Adipocyte (in vitro differentiated cells): Measurements from ENCODE around the gene IGFBP1.

Experiments used
- DNase-seq: peaks from one replicate; pipeline ENCODE4 v3.0.0-alpha.2; 2015; ENCODE audit warnings: low read depth
- H3K27me3 ChIP-seq: replicated peaks from 2 replicates; pipeline ENCODE4 v1.7.0; 2013; ENCODE audit warnings: mild to moderate bottlenecking, low read length, moderate library complexity; ENCODE audit not compliant: control insufficient read depth, insufficient read depth
- H3K36me3 ChIP-seq: 2 replicates; pipeline ENCODE4 v1.7.0; 2013; ENCODE audit warnings: low read length, mild to moderate bottlenecking, moderate library complexity; ENCODE audit not compliant: control insufficient read depth, insufficient read depth, severe bottlenecking
- H3K4me1 ChIP-seq: 2 replicates; pipeline ENCODE4 v1.7.0; 2013; ENCODE audit warnings: mild to moderate bottlenecking, low read length, moderate library complexity; ENCODE audit not compliant: control insufficient read depth, insufficient read depth
- H3K4me3 ChIP-seq: 2 replicates; pipeline ENCODE4 v1.7.0; 2013; ENCODE audit warnings: mild to moderate bottlenecking, low read length, moderate library complexity
- H3K9ac ChIP-seq: 2 replicates; pipeline ENCODE4 v1.7.0; 2013; ENCODE audit warnings: mild to moderate bottlenecking, low read length, moderate library complexity
- H3K9me3 ChIP-seq: 2 replicates; pipeline ENCODE4 v1.7.0; 2013; ENCODE audit warnings: mild to moderate bottlenecking, low read length, moderate library complexity; ENCODE audit not compliant: control insufficient read depth

The IGFBP1 gene

DNA sequence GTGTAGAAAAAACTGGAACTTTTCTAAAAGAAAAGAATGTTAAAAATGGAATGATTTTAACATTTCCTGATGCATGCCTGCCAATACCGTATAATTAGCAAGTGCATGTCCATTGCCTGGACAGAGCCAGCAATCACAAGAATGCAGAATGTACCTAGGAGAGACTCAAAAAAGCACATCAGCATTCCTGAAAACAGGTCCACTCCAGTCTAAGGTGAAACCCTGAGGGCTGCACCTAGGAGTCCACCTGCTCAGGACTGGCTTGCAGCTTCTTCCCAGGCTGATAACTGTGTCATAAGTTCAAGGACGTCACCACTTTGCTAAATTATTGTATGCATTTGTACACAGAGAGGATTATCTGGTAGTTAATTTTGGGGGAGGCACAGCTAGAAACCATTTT lies 20.8 kb upstream of the IGFBP1 start:
- Histone ChIP-seq H3K9ac (no peak overlapping the region), H3K4me1 (no peaks in the 10 kb centered on the region), H3K27me3 (peaks cover 33% of the 10 kb centered on the region), H3K9me3 (peaks cover 3% of the 10 kb centered on the region), H3K4me3 (no peak overlapping the region), H3K36me3 (no peaks in the 10 kb centered on the region)
- DNase-seq: no peak

DNA sequence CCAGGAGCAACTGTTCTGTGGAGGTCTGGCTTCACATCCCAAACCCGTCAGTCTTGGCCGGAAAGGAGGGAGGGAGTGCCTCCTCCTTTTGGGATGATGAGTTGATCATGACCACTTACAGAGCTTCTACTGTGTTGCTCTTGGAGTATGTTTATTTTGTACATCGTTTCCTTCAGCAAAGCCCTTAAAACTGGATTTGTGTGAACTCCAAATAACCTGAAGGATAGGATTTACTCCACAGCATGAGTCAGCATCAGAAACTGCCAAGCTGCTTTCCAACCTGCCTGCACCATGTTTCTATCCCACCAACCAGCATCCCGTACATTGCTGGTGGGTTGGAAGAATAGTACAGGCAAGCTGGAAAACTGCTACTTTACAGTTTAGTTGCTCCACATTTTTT lies 18.9 kb upstream of the IGFBP1 start:
- Histone ChIP-seq H3K27me3 (peaks cover 16% of the 10 kb centered on the region), H3K9me3 (peaks cover 3% of the 10 kb centered on the region), H3K36me3 (no peaks in the 10 kb centered on the region), H3K4me1 (peaks cover under 1% of the 10 kb centered on the region), H3K9ac (no peak overlapping the region), H3K4me3 (no peak overlapping the region)
- DNase-seq: no peak

DNA sequence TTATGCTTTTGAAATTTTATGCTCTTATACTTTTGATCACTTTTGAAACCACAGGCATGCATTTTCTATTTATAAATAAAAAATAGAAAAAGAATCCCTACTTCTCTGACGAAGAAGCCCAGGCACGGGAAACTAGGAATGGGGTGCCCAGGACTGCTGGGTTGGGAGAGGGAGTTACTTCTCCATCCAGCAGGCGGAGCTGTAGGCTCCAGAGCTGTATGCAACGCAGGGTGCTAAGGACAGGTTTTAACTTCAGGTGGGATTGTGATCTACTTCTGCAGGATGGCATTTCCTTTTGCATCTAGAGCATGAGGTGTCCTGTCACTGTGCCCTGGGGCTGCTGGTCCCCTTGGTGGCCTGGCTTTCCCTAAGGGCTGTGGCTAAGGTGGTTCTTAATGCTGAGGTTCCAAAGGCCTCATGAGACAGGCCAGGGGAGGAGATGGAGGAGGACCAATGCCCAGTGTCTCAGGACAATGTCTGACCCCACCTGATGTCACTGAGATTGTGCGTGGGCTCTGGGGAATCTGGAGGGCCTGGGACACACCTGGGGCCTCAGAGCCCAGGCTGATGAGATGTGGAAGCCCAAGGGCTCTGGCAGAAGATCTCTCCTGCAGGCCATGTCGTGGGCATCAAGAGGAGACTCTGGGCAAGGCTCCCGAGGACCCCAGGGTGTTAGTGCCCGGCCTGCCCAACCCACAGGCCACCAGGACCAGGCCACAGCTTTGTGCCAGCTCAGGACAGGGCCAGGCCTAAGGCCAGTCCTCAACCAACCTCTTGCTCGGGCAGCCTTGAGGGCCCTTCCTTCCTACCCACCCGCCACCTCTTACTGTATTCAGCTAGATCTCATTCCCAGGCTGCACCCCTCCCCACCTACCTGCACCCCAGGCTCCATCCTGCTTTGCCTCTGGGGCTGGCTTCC lies 15.9 kb upstream of the IGFBP1 start:
- Histone ChIP-seq H3K4me1 (peaks cover 8% of the 10 kb centered on the region), H3K9me3 (peaks cover 3% of the 10 kb centered on the region), H3K9ac (no peak overlapping the region), H3K36me3 (no peaks in the 10 kb centered on the region), H3K27me3 (no peaks in the 10 kb centered on the region), H3K4me3 (no peak overlapping the region)
- no peak for DNase-seq

GRCh38 chr7:45873035-45873354 lies 15.3 kb upstream of the IGFBP1 start, which contains the start of gene CCDC201:
TSS of gene CCDC201 (minus strand) at chr7:45873082. CDS start at chr7:45873007, 75 bp downstream.
- H3K27me3 ChIP-seq: no peaks in the 10 kb centered on the region
- H3K9ac ChIP-seq: no peak within 1 kb of the TSS
- no peaks in the 10 kb centered on the region for H3K36me3 ChIP-seq
- peaks cover under 1% of the 10 kb centered on the region for H3K9me3 ChIP-seq
- peaks cover 8% of the 10 kb centered on the region for H3K4me1 ChIP-seq
- no peak within 1 kb of the TSS for H3K4me3 ChIP-seq
- no peak for DNase-seq

DNA sequence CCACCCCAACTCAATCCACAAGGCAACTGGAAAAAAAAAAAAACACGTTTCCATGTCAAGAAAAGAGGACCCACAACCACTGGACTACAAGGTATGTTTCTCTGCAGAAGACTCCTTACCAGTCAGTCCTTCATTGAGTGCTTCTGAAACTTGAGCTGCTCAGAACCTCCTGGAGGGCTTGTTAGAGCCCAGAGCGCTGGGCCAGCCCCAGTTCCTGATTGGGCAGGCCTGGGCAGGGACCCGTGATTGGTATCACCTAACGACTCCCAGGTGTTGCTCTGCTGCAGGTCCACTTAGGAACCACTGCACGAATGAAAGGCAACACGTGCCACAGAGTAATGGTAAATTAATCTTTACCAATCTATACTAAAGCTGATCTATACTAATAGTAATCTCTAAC lies 14.9 kb upstream of the IGFBP1 start:
- DNase-seq: no peak
- Histone ChIP-seq H3K27me3 (no peaks in the 10 kb centered on the region), H3K36me3 (no peaks in the 10 kb centered on the region), H3K9ac (no peak overlapping the region), H3K4me3 (no peak overlapping the region), H3K4me1 (peaks cover 8% of the 10 kb centered on the region), H3K9me3 (peaks cover under 1% of the 10 kb centered on the region)

DNA sequence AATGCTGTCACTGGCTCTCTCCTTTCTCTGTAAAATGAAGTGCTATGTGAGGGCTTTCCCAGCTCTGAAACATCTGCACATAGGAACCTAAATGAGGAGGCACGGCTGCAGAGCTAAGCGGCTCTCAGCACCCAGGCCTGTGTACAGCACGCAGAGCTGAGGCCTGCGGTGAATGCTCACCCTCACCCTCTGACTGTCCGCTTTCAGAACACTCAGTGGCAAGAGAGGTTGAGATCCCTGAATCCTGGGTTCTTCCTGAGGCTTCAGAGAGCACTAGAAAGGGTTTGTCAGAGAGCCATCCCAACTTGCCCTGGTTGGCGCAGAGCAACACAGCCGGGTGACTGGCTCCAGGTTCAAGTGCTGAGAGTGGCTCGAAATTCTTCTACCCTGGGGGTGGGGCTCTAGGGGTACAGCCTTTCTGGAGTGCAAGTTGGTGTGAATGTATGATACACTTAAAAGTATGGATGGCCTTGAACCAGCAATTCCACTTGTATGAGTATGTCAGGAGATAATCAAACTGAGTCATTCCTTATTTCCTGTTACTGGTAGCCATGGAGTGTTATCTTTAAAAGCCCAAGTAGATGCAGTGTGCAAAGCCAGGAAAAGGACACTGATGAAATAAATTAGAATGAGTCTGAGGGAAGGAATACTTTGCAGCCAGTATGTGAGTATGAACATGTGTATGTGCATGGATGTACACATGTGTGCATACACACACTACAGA lies 13.7 kb upstream of the IGFBP1 start:
- H3K27me3 ChIP-seq: no peaks in the 10 kb centered on the region
- H3K9me3 ChIP-seq: peaks cover 6% of the 10 kb centered on the region
- H3K9ac ChIP-seq: no peak overlapping the region
- H3K4me3 ChIP-seq: no peak overlapping the region
- no peaks in the 10 kb centered on the region for H3K36me3 ChIP-seq
- peak; percentile 42 for DNase-seq
- peaks cover 8% of the 10 kb centered on the region for H3K4me1 ChIP-seq

DNA sequence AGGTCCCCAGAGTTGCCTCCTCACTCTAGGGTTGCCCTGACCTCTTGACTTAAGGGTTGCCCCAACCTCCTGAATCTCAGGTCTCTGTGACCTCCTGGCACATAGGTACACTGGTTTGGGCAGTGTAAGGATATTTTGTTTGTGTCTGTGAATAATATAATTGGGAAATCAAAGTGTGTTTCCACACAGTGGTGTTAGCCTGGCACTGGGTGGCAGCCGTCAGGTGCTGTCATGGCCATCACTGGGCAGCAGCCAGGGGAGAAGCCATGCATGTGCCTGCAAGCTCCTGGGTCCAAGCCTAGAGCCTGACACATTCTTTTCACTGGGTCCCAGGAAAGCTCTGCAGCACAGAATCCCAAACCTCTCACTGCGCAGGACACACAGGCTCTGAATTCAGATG lies 11.8 kb upstream of the IGFBP1 start:
- no peak overlapping the region for H3K4me3 ChIP-seq
- H3K4me1 ChIP-seq: peaks cover 9% of the 10 kb centered on the region
- no peak overlapping the region for H3K9ac ChIP-seq
- no peak for DNase-seq
- peaks cover 6% of the 10 kb centered on the region for H3K9me3 ChIP-seq
- H3K27me3 ChIP-seq: no peaks in the 10 kb centered on the region
- H3K36me3 ChIP-seq: no peaks in the 10 kb centered on the region

DNA sequence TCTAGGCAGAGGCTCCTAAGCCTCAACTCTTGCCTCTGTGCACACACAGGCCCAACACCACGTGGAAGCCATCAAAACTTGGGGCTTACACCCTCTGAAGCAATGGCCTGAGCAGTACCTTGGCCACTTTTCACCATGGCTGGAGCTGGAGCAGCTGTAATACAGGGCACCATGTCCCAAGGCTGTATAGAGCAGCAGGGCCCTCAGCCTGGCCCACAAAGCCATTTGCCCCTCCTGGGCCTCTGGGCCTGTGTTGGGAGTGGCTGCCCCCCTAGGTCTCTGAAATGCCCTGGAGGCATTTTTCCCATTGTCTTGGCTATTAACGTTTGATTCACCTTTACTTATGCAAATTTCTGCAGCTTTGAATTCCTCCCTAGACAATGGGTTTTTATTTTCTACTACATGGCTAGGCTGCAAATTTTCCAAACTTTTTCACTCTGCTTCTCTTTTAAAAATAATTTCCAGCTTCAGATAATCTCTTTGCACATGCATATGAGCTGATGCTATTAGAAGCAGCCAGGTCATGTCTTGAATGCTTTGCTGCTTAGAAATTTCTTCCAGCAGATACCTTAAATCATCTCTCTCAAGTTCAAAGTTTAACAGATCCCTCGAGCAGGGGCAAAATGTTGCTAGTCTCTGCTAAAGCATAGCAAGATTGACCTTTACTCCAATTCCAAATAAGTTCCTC lies 9.7 kb upstream of the IGFBP1 start:
- no peak overlapping the region for H3K9ac ChIP-seq
- no peak for DNase-seq
- no peak overlapping the region for H3K4me3 ChIP-seq
- H3K36me3 ChIP-seq: no peaks in the 10 kb centered on the region
- peaks cover 6% of the 10 kb centered on the region for H3K9me3 ChIP-seq
- H3K27me3 ChIP-seq: no peaks in the 10 kb centered on the region
- H3K4me1 ChIP-seq: peaks cover 18% of the 10 kb centered on the region

DNA sequence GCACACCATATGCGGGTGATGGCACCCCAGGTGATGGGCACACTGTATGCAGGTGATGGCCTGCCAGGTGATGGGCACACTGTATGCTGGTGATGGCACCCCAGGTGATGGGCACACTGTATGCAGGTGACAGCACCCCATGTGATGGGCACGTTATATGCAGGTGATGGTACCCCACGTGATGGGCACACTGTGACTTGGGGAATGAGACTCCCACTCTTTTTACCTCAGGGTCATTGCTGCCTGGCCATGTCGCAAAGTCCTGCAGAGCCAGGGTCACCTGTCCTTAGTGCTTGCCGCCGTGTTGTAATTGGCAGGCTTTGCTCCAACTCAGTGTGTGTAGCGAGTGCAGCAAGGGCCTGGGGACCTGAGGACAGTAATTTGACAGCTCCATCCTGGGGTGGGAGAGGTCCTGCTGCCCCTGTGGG lies 7.8 kb upstream of the IGFBP1 start:
- no peak overlapping the region for H3K9ac ChIP-seq
- H3K36me3 ChIP-seq: no peaks in the 10 kb centered on the region
- peaks cover 10% of the 10 kb centered on the region for H3K4me1 ChIP-seq

GRCh38 chr7:45881280-45881758 lies 7.0 kb upstream of the IGFBP1 start:
- H3K27me3 ChIP-seq: no peaks in the 10 kb centered on the region

More for the DNA sequence above, 7.8 kb upstream of the IGFBP1 start:
- Histone ChIP-seq H3K27me3 (no peaks in the 10 kb centered on the region), H3K4me3 (no peak overlapping the region), H3K9me3 (peaks cover 6% of the 10 kb centered on the region)
- no peak for DNase-seq

More at GRCh38 chr7:45881280-45881758, 7.0 kb upstream of the IGFBP1 start:
- H3K36me3 ChIP-seq: no peaks in the 10 kb centered on the region
- no peak overlapping the region for H3K9ac ChIP-seq
- peaks cover 6% of the 10 kb centered on the region for H3K9me3 ChIP-seq
- DNase-seq: no peak
- H3K4me1 ChIP-seq: peaks cover 10% of the 10 kb centered on the region
- H3K4me3 ChIP-seq: no peak overlapping the region
